NCI-H187 treated with DMSO at 0.1 percent for 48 hours (cell line): Measurements from ENCODE around the gene C19orf85.

Experiments
- DNase-seq: peaks from one replicate; lab custom pipeline; 2025; lab: John Stamatoyannopoulos, UW

C19orf85 gene

DNA sequence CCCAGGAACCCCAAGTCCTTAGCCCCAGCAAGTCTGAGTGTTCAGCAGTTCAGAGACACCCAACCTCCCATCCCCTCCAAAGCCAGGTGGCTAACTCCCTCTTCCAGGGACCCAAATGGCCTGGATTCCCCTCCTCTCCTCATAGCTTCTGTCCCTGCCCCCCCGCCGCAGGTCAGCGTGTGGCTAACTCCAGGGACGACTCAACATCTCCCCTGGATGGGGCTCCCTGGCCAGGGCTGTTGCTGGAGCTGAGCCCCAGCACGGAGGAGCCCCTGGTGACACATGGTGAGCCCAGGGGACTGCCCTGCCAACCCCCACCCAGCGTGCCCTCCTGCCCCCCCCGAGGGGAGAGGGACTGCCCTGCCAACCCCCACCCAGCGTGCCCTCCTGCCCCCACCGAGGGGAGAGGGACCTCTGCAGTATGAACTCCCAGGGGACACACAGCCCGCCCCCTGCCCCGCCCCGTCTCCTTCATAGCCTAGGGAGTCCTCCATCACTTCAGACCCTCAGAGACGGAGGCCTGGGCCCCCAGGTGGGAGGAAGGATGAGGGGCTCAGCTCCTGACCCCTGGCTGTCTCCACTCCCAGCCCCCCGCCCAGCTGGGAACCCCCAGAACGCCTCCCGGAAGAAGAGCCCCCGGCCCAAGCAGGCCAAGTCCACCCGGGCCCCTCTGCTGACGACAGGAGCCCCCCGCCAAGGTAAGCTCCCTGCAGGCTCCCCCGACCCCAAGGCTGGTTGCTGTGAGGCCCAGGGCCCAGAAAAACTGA is 25.3 kb upstream of the C19orf85 start:
- DNase-seq = no peak

DNA sequence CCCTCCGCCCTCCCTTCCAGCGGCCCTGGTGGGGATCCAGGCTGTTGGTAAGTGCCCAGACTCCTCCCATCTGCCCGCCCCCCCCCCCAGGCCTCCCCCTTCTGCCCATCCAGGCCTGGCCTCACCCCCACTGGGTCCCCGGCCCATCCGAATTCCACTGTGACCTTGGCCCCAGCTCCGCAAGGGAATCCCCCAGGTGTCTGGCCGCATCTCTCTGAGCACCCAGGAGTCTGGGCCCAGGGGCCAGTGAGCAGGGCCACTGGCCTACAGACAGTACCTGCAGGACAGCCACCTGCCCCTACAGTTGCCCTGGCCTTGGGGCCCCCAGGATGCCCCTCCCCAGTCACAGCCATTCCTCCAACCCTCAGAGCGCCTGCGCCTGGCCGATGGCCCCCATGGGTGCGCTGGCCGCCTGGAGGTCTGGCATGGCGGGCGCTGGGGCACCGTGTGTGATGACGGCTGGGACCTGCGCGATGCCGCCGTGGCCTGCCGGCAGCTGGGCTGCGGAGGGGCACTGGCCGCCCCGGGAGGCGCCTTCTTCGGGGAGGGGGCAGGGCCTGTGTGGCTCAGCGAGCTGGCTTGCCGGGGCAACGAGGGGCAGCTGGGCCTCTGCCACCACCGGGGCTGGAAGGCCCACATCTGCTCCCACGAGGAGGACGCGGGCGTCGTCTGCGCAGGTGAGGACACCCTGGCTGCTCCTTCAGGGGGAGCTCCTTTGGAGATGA is 24.6 kb upstream of the C19orf85 start:
- no peak for DNase-seq

DNA sequence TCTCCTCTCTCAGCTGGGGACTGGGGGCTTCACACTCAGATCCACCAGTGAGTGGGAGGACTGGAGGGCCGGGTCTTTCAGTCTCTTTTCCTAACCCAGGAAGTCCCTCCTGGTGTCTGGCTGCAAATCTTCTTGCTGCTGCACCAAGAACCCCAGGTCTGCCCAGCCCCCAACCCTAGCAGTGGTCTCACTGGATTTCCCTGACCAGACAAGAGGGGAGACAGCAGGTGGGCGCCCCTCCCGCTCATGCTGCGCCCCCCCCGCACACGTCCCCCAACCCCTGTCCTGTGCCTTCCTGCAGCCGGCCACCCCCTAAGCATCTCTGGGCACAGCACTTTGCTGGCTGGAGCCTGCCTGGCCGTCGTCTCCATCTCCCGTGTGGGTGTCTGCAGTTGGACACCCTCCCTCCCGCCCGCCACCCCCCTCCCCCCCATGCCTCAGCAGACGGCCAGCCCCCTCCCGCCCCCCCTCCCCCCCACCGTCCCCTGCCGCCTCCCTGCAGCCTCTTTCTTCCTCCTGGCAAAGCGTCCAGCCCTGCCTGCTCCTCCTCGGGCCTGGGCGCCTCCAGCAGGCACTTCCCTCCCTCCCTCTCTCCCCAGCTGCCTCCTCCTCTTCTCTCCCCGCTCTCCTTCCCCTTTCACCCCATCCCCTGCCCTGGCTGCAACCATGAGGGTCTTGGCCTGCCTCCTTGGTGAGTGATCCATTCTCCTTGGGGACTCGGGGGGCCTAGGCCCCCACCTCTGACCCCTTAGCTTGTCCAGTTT is 23.6 kb upstream of the C19orf85 start, which contains the start of gene SSC5D:
Gene SSC5D (plus strand): TSS at position 513 of the 764 bp plus-strand sequence. CDS start 154 bp downstream, at position 667.
- DNase-seq = no peak

DNA sequence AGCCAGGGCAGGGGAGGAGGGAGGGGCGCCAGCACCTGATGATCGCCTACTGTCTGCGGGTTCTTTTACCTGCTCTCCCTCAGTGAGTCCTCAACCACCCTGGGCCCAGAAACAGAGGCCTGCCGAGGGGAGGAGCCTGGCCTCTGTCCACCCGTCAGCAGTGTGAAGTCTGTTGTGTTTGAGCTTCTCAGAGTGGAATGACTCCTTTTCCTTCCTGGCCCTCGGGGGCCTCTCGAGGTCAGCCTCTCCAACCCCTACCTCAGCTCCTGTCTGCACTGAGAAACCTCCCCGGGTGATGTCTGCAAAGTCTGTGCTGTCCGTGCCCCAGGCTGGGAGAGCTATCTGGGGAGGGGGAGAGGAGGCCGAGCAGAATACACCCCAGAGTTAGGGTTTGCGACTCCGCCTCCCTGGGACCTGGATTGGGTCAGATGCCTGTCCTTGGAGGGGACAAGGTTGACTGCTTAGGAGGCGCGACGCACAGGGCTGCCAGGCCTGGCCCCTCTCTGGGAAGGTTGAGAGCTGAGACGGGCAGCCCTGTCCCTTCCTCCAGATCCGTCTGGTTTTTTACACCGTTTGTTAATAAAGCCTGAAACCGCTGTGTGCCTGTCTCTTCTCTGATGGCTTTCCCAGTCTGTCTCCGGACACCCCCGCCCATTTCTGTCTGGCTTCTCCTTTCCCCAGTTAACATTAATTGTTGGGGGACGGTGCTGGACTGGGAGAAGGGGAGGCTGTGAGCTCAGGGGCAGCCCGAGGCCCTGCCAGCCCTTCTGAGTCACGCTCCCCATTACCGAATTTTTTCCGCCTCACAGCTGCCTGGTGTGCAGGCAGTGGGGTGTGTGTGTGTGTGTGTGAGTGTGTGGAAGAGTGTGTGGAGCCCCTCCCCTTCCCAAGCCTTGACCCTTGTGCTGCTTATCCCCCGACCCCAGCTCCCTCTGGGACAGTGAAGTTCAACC is 22.7 kb upstream of the C19orf85 start:
- no peak for DNase-seq

DNA sequence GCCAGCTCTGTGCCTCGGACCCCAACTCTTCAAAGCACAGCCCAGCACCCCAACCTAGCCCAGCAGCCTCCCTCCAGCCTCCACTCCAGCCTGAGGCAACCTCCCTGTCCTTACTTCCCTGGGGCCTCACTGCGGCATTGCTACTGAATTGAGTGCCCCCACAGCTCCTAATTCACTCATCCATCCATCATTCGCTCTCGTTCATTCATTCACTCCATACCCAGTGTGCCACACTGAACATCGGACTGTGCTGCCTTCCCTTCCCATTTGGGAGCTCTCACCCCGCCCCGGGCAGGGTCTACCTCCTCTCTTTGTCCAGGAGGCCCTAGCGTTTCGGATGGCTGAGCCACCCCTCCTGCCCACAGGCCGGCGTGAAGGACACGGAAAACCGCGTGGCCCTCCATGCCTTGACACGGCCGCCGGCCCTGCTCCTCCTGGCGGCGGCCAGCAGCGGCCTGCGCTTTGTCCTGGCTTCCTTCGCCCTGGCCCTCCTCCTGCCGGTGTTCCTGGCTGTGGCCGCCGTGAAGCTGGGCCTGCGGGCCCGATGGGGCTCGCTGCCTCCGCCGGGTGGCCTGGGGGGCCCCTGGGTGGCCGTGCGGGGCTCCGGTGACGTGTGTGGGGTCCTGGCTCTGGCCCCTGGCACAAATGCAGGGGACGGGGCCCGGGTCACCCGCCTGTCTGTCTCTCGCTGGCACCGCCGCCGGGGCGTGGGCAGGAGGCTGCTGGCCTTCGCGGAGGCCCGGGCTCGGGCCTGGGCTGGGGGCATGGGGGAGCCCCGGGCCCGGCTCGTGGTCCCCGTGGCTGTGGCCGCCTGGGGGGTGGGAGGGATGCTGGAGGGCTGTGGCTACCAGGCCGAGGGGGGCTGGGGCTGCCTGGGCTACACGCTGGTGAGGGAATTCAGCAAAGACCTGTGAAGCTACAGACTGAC is 21.8 kb upstream of the C19orf85 start:
- DNase-seq = no peak

DNA sequence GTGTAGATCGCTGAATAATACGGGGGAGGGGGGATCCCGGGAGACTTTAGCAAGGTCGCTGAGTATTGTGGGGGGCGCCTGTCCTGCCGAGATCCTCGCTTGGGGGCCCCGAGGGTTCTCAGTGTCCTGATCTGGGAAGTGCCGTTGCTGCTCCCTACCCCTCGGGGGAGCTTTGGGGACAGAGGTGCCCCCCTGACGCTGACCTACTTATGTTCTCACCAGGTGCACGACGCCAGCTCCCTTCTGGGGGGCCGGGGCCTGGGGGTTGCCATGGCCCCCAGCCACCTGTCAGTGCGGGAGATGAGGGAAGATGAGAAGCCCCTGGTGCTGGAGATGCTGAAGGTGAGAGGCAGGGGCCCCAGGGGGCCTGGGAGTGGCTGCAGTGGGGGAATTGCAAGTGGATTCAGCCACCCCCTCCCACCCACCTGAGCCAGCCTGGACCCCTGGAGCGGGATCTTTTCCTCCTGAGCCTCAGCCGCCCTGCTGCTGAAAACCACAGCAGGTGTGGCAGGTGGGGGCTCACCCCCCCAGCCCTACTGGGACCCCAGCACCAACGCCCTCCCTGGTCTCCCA is 21.0 kb upstream of the C19orf85 start:
- DNase-seq = no peak

DNA sequence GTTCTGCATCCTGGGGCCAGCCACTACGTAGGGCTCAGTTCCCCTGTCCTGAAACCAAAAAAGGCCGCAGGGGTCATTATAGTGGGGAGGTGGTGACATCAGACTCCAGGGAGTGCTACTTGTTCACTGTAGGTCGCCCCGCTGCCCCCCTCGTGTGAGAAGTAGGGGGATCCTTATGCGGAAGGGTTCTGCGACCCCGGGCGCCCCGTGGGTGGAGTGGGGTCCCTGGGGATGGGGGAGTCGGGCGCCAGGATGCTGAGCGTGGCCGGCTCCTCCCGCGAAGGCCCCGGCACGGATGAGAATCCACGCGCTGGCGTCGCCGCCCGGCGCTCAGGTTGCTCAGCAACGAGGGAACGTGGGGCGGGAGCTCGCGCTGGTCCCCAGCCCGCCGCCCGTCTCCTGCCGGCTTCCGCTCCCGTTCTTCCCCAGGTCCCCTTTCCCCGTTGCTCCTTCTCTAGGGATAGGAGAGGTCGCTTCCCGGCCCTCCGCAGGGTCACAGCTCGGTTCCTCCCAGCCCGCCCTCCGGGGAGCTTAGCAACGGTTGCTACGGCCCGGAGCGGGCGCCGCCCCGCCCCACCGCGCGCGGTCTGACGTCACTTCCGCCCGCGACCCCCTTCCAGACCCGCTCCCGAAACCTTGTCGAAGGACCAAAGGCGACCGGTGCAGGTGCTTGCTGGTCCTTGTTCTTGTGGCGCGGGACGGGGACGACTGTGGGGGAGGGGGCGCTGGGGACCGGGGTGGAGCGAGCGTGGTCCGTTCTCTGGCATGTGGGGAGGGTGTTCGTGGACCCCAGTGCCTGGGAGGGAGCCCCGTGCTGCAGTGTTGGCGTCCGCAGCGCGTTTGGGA is 20.3 kb upstream of the C19orf85 start, which contains the start of gene NAT14:
Gene NAT14 (plus strand): TSS at position 596 of the 846 bp plus-strand sequence. CDS start 521 bp downstream, outside the sequence.
- DNase-seq = no peak

DNA sequence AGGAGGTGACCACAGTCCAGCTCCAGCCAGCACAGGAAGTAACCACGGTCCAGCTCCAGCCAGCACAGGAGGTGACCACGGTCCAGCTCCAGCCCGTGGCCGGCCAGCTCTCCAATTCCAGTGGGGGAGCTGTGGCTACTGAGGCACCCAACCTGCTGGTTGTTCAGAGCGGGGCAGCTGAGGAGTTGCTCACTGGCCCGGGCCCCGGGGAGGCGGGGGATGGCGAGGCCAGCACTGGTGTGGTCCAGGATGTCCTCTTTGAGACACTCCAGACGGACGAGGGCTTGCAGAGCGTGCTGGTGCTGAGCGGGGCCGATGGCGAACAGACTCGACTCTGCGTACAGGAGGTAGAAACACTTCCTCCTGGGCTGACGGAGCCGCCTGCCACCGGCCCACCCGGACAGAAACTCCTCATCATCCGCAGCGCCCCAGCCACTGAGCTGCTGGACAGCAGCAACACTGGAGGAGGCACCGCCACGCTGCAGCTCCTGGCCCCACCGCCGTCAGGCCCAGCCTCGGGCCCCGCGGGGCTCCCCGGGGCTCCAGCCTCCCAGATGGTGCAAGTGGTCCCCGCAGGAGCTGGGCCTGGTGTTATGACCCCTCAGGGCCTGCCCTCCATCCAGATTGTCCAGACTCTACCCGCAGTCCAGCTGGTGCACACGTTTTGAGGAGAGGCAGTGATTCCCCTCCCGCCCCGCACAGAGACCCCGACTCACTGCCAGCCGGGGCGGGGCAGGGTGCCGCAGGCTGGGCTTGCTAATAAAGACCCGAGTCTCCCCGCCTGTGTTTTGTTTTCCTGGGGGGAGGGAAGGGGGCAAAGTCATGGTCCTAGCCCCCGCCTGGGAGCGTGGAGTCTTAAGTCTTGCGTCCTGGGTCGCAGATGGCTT is 19.4 kb upstream of the C19orf85 start:
- no peak for DNase-seq

DNA sequence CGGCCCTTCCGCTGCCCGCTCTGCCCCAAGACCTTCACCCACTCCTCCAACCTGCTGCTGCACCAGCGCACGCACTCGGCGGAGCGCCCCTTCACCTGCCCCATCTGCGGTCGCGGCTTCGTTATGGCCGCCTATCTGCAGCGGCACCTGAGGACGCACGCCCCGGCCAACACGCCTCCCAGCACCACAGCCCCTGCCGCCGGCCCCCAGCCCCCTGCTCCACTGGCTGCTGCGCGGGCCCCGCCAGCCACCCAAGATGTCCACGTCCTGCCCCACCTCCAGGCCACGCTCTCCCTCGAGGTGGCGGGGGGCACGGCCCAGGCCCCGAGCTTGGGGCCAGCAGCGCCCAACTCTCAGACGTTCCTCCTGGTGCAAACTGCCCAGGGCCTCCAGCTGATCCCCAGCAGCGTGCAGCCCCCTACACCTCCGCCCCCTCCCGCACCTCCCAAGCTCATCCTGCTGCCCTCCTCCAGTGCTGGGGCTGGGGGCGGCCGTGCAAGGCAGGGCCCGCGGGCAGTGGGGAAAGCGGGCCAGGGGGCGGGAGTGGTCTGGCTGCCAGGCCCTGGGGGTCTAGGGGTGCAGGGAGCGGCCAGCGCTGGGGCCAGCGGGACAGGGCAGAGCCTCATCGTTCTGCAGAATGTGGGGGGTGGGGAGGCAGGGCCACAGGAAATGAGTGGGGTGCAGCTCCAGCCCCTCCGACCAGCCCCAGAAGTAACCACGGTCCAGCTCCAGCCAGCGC is 18.6 kb upstream of the C19orf85 start:
- no peak for DNase-seq

DNA sequence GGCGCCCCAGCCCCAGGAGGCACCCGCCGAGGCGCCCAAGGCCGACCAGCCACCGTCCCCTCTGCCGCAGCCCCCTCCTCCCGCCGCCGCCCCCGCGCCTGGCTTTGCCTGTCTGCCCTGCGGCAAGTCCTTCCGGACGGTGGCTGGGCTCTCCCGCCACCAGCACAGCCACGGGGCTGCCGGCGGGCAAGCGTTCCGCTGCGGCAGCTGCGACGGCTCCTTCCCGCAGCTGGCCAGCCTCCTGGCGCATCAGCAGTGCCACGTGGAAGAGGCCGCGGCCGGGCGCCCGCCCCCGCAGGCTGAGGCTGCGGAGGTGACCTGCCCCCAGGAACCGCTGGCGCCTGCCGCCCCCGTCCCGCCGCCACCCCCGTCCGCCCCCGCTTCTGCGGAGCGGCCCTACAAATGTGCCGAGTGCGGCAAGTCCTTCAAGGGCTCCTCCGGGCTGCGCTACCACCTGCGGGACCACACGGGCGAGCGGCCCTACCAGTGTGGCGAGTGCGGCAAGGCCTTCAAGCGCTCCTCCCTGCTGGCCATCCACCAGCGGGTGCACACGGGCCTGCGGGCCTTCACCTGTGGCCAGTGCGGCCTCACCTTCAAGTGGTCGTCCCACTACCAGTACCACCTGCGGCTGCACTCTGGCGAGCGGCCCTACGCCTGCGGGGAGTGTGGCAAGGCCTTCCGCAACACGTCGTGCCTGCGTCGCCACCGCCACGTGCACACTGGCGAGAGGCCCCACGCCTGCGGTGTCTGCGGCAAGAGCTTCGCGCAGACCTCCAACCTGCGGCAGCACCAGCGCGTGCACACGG is 17.8 kb upstream of the C19orf85 start:
- DNase-seq = no peak

DNA sequence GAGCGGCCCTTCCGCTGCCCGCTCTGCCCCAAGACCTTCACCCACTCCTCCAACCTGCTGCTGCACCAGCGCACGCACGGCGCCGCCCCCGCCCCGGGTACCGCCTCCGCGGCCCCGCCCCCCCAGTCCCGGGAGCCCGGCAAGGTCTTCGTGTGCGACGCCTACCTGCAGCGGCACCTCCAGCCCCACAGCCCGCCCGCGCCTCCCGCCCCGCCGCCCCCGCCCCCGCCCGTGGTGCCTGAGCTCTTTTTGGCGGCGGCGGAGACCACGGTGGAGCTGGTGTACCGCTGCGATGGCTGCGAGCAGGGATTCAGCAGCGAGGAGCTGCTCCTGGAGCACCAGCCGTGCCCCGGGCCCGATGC is 17.2 kb upstream of the C19orf85 start:
- no peak for DNase-seq

DNA sequence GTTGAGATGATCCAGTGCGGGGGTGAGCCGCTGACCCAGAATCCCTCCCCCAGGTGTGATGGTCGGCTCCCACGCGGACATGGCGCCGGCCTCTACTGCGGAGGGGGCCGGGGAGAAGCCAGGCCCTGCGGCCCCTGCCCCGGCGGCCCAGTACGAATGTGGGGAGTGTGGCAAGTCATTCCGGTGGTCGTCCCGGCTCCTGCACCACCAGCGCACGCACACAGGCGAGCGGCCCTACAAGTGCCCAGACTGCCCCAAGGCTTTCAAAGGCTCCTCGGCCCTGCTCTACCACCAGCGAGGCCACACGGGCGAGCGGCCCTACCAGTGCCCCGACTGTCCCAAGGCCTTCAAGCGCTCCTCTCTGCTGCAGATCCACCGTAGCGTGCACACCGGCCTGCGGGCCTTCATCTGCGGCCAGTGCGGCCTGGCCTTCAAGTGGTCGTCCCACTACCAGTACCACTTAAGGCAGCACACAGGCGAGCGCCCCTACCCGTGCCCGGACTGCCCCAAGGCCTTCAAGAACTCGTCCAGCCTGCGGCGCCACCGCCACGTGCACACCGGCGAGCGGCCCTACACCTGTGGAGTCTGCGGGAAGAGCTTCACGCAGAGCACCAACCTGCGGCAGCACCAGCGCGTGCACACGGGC is 16.7 kb upstream of the C19orf85 start:
- no peak for DNase-seq

DNA sequence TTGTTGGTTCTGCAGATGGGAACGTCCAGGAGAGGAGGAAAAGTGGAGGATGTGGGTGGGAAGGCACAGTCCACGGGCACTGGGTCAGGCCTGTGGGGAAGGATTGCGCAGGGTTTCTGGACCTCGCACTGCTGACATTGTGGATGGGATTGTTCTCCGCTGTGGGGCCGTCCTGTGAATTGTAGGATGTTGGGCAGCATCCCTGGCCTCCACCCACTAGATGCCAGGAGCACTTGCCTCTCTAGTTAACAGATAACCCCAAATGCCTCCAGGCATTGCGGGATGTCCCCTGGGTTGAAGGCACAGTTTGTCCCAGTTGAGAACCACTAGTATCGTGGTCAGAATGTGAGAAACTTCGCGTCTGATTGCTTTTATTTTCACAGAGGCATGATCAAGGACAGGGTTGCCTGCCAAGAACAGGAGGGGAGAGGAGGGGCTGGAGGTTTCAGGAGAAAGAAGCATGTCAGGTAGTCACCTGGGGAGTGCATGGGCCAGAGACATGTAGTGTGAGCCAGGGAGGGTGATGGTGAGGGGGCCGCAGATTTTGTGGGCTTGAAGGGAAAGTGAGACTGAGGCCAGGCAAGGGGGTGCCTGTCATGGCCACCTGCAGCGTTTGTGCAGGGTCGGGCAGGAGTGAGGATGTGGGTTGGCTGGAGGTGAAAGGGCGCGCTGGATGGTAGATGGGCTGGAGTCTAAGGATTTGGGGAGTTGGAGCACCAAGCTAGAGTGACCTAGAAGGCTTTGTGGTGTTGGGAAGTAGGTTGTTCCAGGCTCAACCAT is 15.1 kb upstream of the C19orf85 start:
- DNase-seq = no peak

DNA sequence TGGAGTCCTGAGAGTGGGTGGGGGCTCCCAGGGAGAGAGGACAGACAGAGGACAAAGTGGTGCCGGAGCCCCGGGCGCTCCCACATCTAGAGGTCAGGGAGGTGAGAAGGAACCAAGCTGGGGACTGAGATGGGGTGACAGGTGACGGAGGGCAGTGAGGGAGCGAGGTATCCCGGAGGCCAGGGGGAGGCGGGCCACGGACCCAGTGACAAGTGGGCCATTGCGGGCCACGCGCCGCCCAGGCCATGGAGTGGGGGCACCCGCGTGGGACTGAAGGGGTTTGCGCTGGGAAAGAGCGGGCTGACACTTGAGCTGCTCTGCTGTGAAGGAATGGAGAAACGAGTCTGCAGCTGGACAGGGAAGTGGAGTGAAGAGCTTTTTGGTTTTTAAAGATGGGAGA is 14.5 kb upstream of the C19orf85 start:
- DNase-seq = no peak

DNA sequence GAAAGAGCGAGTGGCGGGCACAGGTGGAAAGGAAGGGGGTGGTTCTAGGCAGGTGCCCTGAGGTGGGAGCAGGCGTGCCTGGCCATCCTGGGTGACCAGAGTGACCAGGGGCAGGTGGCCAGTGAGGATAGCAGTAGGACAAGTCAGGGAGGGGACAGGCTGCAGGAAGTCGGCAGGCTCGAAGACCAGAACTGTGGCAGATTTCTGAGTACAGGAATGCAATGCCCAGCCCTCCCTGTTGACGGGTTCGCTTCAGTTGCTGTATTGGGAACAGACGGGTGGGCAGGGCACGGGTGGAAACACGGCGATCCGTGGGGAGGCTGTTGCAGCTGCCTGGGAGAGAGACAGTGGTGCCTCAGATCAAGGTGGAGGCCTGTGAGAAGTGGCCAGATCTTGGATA is 13.8 kb upstream of the C19orf85 start:
- no peak for DNase-seq
